Measurements from ENCODE around the gene DGLUCY.
"Not testable (repeated sequence)": the region's sequence is repeated elsewhere in the genome, so short reads cannot be mapped to it uniquely, and the experiment has no call there.

Gene DGLUCY

GRCh38 chr14:91142214-91142668 lies 28.4 kb downstream of the DGLUCY start:
- no peak for DNase-seq

GRCh38 chr14:91143862-91144261 lies 30.0 kb downstream of the DGLUCY start:
- DNase-seq: no peak

- DNase-seq: no peak
Observed at GRCh38 chr14:91144425-91145145, 30.7 kb downstream of the DGLUCY start.

GRCh38 chr14:91145391-91146160 lies 31.7 kb downstream of the DGLUCY start:
- no peak for DNase-seq

DNA sequence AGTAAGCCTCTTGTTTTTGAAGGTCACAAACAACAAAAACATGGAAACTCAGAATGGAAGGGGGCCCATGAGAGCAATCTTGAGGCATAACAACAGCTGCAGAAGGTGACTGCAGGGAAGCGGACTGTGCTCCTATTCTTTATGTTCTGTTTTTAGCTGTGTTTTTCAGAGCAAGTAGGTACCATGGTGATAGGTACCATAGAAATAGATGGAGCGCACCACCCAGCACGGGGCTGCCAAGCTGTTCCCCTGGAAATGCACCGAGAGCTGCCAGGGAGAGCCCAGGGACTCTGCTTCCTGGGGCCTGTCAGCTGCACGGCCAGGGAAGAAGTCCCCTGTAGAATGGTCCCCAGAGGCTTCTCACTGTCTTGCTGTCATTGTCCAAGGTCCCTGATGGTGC lies 32.8 kb downstream of the DGLUCY start:
- DNase-seq: no peak

DNA sequence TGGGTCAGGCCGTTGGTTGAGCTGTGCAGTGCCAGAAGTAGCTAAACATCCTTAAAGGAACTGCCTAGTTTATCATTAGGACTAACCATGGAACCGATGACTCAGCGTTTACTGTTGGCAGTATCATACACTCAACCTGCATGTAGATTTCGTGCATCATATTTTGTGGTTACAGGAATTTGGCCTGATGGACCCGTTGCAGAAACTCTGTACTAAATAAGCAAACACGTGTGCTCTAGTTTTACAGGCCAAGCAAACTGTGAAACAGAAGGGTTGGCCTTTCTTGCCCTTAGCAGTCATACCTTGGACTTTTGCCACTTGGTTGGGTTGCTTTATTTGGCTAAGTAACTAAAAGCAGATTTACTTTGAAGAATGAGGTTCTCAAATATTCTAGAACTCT lies 35.6 kb downstream of the DGLUCY start:
- DNase-seq: no peak

DNA sequence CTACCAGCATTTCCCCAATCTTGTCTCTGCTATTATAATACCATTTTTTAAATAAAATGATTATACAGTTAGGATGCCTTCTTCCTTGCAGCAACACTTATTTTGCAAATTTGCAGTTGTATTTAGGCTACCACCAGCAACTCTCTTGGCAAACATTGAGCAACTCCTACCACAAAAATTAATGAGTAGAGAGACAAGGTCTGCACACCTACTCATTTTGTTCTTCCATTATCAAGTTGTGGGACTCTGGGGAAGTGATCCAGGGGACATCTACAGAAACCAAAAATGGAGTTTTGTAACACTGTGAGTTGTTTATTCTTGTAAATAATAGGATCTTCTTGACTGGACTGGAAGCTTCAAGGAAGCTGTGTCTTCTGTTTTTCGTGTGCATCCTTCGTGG lies 38.6 kb downstream of the DGLUCY start:
- no peak for DNase-seq

GRCh38 chr14:91153360-91153759 lies 39.5 kb downstream of the DGLUCY start:
- no peak for DNase-seq

GRCh38 chr14:91154851-91155625 lies 41.2 kb downstream of the DGLUCY start:
- DNase-seq: no peak

GRCh38 chr14:91155626-91156089 lies 41.8 kb downstream of the DGLUCY start:
- no peak for DNase-seq

DNA sequence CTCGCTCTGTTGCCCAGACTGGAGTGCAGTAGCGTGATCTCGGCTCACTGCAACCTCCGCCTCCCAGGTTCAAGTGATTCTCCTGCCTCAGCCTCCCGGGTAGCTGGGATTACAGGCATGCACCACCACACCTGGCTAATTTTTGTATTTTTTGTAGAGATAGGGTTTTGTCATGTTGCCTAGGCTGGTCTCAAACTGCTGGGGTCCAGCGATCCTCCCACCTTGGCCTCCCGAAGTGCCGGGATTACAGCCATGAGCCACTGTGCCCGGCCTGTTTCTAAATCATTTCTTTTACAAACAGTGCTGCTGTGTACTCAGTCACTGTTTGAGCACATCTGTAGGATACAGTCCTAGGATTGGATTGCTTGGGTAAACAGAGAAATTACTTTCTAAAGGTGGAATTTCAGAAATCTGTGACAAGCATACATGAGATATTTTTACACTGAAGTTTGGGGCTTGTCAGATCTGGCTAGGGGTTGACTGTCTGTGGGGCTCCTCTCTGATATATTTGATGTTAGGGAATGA lies 42.3 kb downstream of the DGLUCY start:
- DNase-seq: not testable (repeated sequence)

DNA sequence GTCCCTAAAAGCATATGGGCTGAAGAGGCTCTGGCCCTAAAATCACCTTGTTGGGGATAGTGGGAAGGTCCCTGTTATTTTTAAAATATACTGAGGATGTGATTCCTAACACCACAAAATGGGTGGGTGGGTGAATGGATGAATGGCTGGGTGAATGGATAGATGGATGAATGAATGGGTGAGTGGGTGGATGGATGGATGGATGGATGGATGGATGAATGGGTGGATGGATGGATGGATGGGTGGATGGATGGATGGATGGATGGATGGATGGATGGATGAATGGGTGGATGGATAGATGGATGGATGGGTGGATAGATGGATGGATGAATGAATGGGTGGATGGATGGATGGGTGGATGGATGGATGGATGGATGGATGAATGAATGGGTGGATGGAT lies 43.0 kb downstream of the DGLUCY start:
- not testable (repeated sequence) for DNase-seq

DNA sequence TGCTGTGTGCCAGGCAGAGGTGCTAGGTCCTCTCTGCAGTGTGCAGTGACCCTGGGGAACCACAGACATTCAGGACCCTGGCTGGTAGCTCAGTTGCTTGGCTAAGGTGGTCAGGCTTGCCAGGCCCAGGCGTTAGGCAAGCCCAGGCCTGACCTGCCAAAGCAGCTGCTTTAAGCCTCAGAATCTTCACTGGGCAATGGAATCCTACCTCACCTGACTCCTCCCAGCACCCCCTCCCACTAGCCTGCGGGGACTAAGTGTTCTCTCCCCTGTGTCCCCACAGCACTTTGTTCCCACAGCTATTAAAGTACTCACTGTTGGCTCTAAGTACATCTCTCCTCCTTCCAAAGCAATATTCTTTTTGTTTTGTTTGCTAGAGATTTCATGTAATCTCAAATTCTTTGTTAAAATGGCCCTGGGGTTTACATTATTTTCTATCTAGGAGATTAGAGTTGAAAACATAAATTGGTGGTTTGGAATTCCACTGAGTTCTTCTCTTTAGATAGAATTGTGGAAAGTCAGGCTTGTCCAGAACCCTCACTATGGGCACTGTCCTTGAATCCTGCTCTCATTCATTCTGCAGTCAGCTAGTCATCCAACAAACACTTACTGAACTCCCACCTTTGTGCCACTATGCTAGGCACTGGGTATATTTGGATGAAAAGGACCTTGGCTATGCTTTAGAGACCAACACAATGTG lies 44.4 kb downstream of the DGLUCY start:
- DNase-seq: no peak

DNA sequence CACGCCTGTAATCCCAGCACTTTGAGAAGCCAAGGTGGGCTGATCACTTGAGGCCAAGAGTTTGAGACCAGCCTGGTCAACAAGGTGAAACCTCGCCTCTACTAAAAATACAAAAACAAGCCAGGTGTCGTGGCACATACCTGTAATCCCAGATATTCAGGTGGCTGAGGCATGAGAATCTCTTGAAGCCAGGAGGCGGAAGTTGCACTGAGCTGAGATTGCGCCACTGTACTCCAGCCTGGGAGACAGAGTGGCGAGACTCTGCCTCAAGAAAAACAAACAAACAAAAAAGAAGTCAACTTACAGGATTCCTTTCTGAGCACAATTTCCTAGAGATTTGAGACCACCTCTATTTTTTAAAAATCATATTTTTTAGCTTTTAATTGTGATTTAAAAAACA lies 45.3 kb downstream of the DGLUCY start:
- DNase-seq: no peak

- no peak for DNase-seq
Observed at GRCh38 chr14:91159906-91160305, 46.0 kb downstream of the DGLUCY start.

- DNase-seq: no peak
Observed at GRCh38 chr14:91163316-91163715, 49.4 kb downstream of the DGLUCY start.

DNA sequence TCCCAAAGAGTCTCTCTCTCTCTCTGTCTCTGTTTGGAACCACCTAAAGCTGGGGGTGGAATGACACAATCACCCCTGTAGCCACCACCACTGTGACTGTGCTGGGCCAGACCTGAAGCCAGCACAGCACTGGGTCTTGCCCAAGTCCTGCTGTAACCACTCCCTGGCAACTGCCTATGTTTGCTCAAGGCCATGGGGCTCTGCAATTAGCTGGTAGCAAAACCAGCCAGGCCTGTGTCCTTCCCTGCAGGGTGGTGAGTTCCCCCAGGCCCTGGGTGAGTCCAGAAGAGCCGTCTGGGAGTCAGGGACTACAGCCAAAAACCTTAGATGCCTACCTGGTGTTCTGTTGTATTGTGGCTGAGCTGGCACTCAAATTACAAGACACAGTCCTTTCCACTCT lies 50.8 kb downstream of the DGLUCY start:
- DNase-seq: no peak

DNA sequence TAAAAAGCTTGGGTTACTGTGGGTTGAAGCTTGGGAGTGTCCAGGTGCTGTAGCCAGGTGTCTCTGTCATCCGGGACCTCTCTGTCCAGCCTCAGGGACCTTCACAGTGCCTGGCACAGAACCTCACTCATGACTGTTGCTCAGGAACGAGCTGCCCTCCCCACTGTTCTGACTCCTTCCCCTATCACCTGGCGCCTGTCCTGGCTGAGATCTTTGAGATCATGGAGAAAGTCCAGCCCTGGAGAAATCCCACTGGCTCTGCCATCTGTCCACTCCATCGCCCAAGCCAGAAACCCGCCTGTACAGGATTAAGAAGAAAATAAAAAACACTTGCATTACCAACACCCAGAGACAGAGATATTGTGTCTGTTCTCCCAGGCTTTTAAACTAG lies 53.5 kb downstream of the DGLUCY start:
- DNase-seq: no peak

GRCh38 chr14:91169951-91170350 lies 56.1 kb downstream of the DGLUCY start:
- DNase-seq: no peak

- DNase-seq: no peak
Observed at GRCh38 chr14:91170504-91171121, 56.7 kb downstream of the DGLUCY start.

- no peak for DNase-seq
Observed at GRCh38 chr14:91171291-91171690, 57.4 kb downstream of the DGLUCY start.

GRCh38 chr14:91173221-91173670 lies 59.4 kb downstream of the DGLUCY start:
- peak; percentile 61 for DNase-seq
